Measurements from ENCODE around the gene ZNF536.

DNA sequence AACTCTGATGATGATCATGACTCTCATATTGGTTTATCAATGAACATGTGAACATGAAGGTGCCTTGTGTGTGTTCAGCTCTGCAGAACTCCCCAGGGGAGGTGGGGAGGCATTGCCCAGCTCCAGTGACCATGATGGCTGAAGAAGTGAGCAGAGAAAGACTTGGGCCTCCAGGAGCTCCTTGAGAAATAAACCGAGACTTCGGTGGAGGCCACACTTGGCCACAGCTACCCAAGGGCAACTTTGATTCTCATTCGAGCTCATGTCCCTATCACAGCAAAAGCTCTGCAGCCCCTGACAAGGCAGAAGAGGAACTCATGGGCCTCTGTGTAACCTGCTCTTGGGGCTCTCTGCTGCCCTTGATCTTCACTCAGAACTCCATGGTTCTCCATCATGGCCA is 44.1 kb upstream of the ZNF536 start:
- no peak for TF ChIP-seq CTCF (IDR thresholded peaks at IDR 0.05)
- TF ChIP-seq POLR2A (IDR thresholded peaks at IDR 0.05) = no peak
- no peak for TF ChIP-seq POLR2AphosphoS5 (IDR thresholded peaks at IDR 0.05)
